NCI-H1436 treated with DMSO at 0.1 percent for 48 hours (cell line): ENCODE measurements around the gene SH3TC1.

Experiments
- DNase-seq: peaks from one replicate; lab custom pipeline; 2025; lab: John Stamatoyannopoulos, UW

Gene SH3TC1

DNA sequence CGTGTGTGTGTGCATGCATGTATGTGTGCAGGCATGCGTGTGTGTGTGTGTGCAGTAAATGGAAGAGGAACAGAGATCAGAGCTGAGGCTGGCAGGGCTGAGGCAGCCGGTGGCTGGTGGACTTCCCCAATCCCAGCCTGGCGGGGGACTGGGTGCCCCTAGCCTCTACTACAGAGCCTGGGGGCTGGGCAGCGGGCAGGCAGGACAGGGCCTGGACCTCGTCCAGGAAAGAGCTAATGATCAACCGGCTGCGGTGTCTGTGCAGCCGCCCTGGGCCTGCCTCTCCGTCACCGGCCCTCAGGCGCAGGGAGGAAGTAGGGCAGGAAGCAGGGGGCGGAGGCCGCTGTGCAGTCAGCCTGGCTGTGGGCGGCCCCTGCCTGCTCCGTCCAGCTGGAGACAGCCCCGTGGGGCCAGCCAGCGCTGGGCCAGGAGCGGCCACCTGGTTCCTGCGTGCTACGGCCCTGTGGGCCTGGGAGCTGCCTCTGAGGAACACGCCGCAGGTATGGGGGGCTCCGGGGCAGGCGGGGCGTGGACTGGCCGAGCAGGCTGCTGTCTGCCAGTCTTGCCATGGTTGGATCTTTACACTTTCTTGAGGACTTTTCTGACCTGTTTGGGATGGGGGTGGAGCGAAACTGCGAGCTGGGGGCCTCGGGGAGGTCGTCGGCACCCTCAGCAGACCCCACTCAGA lies at the start of gene SH3TC1:
Gene SH3TC1 (plus strand): TSS at position 385 of the 688 bp plus-strand sequence. CDS start 5,905 bp downstream, outside the sequence.
- DNase-seq: no peak

DNA sequence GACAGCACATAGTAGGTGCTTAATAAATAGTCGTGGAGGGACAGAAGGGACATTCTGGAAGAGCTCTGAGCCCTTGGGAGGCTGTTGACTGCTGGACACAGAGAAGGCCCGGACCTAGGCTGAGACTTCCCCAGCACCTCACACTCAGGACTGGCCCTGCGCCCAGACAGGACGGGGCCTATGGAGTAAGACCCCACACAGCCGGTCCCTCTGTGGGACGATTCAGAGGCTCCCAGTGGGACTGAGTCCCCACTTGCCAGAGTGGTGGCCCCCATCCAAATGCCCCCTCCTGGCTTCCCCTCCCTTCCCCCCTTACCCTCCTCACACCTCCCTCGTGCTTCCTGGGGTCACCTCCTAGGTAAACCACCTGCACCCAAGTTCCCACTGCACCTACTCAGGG lies 49.4 kb upstream of the SH3TC1 start:
- no peak for DNase-seq

DNA sequence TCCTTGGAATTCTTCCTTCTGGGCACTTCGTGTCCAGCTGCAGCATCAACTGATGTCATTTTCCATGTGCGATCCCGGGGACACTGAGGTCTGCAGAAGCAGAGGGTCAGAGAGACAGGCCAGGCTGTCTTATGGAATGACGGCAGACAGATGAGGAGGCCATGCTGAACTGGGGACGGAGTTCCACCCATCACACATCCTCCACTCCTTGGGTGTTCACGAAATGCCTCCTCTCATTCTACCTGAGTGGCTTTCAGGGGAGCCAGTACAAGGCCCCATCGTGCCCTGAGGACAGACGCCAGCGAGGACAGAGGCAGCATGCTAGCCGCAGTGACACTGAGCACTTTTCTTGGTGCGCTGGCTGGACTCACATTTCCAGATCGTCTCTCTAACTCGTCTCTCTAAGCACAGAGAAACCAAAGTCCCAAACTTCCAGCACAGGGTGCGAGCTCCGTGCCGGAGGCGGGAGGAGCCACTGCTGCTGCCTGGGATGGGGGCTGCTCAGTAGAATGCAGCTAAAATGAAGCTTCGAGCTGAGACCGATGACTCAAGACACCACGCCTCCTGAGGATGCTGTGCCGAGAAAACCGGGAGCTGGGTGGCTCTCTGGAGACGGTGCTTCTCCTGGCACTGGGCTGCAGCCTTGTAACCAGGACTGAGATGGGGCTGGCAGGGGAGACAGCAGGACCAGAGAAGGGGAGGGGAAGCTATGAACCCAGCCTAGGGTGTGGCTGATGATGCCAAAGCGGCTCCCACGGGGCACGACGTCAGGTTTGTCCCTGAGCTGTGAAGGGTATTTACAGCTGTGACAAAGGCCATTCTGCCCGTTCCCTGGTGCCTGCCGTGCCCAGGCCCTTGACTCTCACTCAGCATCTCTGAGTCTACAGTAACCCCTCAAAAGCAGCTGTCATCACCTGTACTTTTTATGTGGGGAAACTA lies 48.7 kb upstream of the SH3TC1 start:
- no peak for DNase-seq

DNA sequence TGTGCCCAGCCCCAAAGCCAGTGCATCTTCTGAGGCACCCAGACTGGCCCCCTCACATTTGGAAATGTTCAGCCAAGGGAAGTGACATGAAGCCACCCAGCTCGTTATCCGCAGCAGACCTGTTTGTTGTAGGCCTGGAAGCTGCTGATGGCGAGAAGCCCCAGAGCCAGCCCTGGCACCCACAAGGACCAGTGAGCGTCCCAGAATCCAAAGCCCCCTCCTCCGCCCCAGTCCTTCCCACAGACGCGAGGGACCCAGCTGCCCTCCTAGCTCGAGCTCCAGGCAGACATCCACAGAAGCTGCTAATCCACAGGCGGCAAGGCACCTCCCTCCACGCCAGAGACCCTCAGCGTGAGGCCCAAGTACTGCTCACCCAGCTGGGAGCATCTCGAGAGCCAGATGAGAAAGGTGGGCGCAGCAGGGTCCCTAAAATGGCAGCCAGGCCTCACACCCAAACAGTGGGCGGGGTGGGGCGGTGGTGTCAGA lies 47.9 kb upstream of the SH3TC1 start:
- DNase-seq: no peak

DNA sequence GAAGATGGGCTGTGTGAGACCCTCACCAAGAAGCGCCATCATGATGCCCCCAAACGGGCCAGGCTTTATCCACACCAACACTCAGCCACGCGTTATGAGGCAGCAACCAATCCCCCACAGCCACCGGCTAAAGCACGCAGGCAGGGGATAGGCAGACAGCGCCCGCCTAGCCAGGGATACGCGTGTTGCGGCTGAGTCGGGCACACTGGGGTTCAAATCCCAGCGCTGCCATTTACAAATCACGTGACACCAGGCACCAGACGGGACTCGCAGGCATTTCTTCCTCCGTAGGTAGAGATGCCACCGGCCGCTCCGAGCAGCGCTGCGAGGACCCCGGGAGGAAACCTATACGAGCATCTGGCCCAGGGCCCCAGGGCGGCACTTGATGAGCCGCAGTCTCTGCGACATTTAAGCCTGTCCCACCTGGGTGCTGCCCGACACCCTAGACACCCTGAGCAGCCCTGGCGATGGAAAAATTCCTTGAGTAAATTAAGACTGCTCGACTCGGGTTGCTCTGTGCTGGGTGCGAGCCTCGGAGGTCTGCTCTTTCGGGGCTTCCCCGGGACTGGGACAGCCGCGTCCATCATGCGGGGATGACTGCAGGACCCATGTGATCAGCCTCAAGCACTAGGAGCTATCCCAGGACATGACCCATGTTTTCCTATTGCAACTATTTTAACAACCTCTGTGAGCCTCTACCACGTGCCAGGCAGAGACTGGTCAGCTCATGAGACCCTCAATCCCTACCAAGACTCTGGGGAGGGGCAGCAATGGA lies 46.8 kb upstream of the SH3TC1 start:
- no peak for DNase-seq

DNA sequence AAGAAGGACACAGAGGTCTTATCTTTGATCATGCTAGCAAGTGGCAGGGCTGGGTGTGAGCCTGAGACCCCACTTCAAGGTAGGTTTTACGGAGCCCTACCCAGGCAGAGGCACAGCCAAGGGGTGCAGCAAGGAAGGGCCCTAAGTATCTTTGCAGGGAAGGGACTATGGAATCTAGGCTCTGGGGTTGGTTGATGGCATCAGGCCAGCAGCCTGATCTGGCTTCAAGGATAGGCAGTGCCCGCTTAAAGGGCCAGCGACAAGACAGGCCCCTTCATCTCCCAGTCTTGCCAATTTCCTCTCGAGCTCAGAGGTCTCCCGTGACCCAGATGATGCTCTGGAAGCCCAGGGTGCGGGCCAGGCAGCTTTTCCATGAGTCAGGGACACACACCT lies 46.2 kb upstream of the SH3TC1 start:
- no peak for DNase-seq

GRCh38 chr4:8153441-8153840 lies 45.6 kb upstream of the SH3TC1 start:
- DNase-seq: no peak

DNA sequence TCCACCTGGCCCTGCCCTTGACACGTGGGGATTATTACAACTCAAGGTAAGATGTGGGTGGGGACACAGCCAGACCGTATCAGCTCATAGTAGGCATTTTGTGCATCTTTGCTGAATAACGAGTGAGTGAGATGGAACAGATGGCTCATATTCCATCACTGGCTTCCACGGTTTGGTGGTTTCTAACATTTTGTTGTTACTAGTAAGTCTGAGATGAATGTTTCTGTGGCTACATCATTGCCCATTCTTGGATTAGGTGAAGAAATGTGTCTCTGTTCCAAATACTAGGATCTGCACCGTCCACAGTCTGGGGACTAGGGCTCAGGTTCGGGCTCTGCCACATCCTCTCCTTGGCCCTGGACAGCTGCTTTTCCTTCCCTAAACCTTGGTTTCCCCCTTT lies 44.0 kb upstream of the SH3TC1 start:
- DNase-seq: no peak

GRCh38 chr4:8155660-8156421 lies 43.2 kb upstream of the SH3TC1 start:
- no peak for DNase-seq

GRCh38 chr4:8156617-8157016 lies 42.5 kb upstream of the SH3TC1 start:
- no peak for DNase-seq

- DNase-seq: no peak
Observed at GRCh38 chr4:8157496-8157895, 41.6 kb upstream of the SH3TC1 start.

- no peak for DNase-seq
Observed at GRCh38 chr4:8157944-8158709, 41.0 kb upstream of the SH3TC1 start.

DNA sequence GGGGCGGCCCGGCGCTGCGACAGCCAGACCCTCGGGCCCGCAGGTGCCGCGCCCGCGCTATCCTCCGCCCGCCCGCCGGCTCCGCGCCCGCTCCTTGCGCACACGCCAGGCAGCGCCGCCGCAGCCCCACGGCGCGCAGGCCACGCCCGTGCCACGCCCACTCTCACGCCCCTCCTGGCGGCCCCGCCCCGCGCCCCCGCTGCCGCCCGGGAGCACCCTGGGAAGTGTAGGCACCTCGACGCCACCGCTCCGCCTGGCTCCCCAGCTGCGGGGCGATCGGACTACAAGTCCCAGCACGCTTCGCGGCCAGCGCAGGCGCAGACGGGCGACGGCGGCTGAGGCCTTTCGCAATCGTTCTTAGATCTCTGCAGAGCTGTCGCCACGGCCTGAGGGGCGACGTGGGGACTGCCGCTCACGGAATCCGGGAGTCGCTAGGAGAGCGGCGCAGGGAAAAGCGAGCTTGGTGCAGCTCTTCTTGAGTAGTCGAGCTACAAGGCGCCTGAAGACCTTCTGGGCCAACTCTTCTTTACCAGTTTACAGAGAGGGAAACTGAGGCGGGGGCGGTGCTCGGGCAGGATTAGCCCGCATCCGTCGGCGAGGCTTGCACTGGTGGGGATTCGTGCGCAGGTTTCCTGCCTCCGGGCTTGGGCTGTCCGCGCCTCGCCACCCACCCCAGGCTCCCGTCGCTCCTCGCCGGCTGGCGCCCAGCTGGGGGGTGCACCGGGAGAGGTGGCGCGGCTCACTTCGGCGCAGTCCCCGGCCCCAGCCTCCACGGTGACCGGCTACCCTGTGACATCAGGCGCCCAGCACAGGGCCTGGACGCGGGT lies 40.2 kb upstream of the SH3TC1 start, which contains the start of gene ABLIM2:
Gene ABLIM2 (minus strand): TSS at position 104 of the 827 bp plus-strand sequence. CDS start 124 bp downstream, outside the sequence.
- peak; percentile 46 for DNase-seq

- DNase-seq: no peak
Observed at GRCh38 chr4:8159537-8160232, 39.4 kb upstream of the SH3TC1 start.

DNA sequence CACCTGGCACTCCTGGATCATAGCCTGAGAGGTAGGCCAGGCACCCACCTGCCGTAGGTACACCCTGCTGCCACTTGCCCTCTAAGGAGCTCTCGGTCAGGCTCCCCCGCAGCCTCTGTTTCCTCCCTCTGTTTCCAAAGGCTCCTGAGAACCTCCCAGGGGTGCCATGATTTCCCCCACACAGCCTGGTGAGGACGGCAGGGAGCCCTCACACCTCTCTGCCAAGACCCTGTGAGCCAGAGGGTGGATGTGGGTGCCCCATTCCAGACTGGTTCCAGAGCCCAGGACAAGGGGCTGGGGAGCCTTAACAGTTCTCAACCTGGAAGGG lies 38.9 kb upstream of the SH3TC1 start:
- DNase-seq: no peak

GRCh38 chr4:8160572-8160971 lies 38.5 kb upstream of the SH3TC1 start:
- DNase-seq: no peak

DNA sequence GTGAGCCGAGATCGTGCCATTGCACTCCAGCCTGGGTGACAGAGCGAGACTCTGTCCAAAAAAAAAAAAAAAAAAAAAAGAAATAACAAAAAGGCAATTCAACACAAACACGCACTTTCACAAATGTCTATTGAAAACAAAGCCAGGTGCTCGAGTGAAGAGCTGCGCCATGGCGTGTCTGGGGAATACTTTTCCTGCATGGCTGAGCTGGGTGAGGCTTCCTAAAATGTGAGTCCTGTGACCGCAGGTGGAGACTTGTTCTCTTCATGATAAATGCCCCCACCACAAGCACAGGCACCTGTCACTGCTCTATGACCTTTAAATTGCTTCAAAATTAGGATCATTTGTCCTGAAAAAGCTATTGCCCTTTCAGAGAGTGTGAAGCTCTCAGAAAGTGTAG lies 36.5 kb upstream of the SH3TC1 start:
- no peak for DNase-seq

DNA sequence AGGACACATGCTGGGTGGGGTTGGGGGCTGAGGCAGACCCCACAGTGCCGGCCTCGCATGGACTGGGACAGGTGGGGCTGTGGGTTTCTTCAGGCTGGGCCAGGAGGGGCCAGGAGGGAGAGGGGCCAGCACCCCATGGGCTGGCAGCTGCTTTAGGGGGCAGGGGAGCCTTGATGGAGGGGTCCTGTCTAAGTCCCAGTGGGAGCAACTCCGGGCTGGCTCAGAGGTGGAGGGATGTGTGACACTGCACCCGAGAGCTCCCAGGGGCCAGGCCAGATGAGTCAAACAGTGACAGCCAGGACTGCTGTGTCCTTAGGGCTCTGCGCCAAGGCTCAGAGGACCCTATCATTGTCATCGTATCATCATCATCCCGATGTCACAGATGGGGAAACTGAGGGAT lies 36.1 kb upstream of the SH3TC1 start:
- no peak for DNase-seq
